ENCODE data around the gene MARCHF3. TPM values are rescaled to one million over a fixed set of nuclear protein-coding genes. Genes with fewer than 3 reads are reported as not detected.

MARCHF3 gene
- total RNA-seq, 1 donor: 13.7 TPM

DNA sequence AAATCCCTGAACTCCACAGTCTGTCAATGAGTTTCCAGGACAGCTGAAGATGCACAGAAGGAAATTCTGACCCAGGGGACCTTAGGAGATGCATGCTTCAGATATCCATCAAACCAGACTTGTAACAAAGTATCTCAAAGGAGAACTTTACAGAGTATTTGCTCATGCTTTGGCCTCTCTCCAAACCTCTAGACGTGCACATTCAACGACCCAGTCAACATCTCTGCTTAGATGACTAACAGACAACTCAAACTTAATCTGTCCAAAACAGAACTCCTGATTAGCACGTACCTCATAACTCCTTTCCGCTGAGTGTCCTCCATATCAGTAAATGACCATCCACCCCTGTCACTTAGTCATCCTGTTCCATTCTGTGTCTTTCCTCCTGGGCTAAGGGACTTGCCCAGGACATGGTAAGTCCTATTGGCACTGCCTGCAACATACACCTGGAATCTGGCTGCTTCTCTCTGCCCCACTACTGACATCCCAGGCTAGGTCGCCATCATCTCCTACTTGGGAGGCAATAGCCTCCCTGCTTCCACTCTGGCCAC is 146.0 kb downstream of the MARCHF3 start:
- DNase-seq (ENCODE audit: low read depth in 2 of 3, low spot score in 2 of 3): peak in 2 of 3 donors; percentile 41 to 57

DNA sequence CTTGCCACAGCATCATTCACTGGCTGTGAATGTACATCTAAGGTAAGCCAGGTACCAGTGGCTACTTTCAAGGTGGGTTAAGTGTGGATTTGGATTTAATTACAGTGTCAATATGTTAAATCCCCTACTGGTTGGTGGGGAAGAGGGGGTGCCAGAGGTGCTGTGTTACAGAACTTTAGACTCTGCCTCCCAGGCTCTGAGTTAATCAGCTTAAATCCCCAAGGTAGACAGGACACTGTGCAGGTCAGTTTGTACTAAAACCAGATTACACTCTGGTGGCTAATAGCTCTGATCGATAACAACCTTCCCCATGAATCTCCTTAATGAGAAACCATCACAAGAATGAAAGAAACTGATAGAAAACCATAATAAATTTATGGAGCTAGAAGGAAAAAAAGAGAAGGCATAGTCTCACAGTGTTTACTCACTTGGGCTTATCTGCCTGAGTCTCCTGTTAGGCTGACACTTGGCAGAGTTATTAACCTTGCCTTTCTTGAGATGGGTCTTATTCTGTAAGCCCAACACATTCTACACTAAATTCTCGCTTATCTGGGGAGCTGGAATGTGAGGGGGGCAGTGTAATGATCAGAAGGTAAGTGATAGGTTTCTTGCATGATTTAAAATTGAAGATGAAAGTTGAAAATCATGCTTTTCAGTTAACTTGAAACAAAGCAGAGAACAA is 146.7 kb downstream of the MARCHF3 start:
- DNase-seq (ENCODE audit: low read depth in 2 of 3, low spot score in 2 of 3): no peak

DNA sequence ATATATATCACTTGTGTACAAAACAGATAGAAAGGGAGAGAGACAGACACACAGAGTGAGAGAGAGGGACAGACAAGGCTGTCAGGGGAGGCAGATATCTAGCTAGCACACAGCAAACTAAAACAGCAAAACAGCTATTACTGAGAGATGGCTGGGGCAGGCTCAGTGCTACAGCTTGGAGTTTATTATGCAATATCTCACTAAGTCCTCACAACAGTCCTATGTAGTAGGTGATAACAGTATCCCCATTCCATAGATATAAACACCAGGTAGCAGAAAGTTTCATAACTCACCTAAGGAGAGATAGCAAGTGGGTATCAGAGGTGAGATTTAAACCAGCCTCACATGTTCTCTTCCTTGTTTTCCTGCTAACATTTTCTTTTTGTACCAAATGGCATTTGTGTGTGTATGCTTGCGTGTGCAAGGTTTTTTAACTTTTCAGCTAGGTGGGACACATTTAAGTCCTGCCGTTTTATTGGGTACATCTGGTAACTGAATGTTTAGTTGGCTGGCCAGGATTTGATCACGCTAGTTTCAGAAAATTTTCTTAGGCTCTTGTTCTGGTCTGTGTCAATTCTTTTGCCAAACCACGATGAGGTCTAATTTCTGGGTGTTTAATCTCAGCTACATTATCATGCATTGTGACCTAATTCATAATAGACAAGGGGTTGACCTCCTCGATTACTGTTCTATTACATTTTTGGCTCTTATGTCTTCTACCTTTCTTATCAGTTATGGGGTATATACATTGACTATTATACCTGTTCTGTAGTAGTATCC is 148.3 kb downstream of the MARCHF3 start:
- no peak for DNase-seq (ENCODE audit: low read depth in 2 of 3, low spot score in 2 of 3)

DNA sequence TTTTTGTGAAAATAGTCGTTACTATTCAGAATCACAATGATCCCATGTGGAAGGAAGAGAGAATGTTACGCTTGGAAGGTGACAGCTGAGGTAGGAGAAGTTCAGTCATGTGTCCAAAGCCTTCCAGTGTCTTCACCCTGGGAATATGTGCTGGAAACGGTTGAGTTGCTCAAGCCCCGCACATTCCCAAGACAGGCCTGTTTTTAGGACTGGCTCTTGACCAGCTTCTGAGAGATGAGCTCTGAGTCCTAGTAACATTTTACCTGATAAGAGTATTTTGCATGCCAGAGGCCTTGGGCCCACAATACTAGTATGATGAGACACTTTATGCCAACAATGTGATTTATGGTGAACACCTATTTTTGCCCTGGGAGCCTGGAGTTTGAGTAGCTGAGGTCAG is 151.7 kb downstream of the MARCHF3 start:
- DNase-seq (ENCODE audit: low read depth in 2 of 3, low spot score in 2 of 3): no peak

DNA sequence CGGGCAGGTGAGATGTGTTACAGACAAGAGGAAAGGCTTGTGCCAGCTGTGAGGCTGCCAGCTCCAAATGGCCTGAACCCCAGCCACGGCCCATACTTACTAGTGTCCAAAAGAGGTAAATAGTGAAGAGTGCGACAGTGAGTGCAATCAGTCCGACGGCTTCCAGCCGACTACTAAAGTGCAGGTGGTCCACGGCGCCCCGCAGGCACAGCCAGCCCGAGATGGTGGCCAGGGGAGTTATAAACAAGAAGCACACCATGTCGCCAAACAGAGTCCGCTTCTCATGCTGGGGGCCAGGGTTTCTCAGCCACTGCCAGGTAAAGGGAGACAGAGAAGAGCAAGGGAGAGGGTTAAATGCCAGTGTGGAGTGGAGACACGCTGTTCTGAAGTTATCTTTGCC is 152.3 kb downstream of the MARCHF3 start:
- DNase-seq (ENCODE audit: low read depth in 2 of 3, low spot score in 2 of 3): no peak

DNA sequence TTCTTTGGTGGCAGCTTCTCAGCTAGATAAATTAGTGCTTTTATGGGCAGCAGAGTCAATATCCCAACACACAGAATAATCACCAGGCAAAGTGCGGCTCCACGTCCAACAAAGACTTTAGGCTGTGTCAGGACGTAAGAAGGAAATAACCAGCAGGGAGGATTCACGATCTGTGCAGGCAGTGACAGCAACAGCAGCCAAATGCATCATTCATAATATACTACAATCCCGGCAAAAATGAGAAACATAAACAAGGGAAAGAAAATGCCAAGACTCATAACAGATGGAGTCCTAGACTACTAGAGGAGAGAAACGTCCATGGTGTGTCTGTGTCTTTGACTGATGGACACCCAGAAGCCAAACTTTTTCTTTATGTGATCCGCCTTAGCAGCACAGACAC is 152.8 kb downstream of the MARCHF3 start:
- no peak for DNase-seq (ENCODE audit: low read depth in 2 of 3, low spot score in 2 of 3)

DNA sequence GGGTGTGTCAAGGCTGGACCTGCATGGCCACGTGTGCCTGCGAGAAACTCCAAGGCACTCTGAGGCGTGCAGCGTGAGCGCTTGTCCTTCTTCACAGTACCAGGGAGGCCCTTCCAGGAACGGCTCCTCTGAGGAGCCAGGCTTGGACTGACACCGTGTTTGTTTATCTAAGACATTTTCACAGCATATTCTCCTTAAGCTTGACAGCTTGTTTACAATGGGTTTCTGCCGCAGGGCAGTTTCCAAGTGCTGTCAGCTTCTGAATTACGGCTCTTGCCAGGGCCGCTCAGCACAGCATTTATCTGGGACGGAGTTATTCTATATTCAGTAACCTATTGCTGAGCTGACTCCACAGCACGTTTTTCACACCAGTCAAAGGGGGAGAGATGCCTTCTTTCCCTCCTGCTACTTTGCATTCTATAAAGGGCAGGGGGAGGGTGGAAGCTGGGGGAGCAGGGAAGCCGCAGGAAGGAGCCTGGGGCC is 155.0 kb downstream of the MARCHF3 start:
- no peak for DNase-seq (ENCODE audit: low read depth in 2 of 3, low spot score in 2 of 3)

DNA sequence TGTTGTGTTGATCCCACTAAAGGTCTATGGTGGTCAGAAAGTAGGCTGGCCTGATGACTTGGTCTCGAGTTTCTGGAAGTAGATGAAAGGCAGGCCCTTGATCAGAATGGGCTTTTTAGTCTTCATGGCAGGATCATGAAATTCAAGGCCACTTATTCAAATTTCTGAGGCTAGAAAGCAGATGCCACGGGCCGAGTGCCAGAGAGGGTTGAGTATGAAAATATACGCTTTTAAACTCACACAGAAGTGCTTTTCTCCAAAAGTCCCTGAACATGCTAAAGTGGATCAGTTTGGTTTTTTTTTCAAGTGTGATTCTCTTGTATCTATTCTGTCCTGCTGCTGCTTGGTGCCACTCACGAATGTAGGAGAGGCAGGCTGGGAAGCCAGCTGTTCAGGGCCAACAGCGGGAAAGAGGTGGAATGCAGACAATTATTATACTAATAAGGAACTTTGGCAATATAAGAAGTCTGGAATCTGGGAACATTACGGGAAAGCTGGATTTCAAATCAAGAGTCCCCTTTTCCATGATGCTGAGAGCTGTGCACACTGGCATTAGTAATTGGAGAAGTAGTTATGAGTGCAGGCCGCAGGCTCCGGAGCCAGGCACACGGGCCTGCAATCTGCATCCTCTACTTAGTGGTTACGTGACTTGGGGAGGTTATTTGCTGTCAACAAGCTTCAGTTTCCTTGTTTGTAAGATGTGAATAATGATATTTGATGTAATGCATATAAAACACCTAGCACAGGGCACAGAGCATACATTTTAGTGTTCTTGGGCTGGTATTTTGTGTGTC is 157.6 kb downstream of the MARCHF3 start:
- DNase-seq (ENCODE audit: low read depth in 2 of 3, low spot score in 2 of 3): no peak

DNA sequence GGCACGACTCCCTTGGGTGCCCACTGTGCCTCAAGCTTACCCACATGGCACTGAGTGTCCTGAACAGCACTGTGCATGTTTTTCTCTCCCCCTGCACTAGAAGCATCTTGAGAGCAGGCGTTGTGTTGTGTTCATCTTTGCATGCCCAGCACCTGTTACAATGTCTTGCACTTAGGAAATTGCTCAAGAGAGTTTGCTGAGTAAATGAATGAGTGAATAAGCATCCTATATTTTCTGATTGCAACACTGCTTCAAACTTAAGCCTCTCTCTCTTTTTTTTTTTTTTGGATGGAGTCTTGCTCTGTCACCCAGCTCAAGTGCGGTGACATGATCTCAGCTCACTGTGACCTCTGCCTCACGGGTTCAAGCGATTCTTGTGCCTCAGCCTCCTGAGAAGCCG is 158.9 kb downstream of the MARCHF3 start:
- no peak for DNase-seq (ENCODE audit: low read depth in 2 of 3, low spot score in 2 of 3)

DNA sequence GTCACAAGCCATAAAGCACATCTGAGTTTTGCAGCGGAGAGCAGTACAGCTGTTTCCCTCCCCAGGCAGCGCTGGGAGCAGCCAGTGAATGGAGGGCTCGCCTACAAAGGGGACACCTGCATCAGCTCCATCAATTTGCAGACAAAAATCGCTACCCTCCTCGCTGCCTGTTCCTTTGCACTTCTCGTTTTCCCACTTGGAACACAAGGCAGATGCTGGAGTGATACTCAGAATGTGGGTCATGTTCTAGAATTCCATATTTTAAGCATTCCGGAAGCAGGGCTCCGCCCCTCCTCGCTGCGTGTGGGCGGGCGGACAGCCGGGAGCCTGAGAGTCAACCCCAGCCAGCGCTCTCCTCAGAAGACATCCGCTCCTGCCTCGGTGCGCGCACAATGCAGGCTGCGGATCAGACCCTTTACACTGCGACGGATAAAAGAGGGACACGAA is 161.3 kb downstream of the MARCHF3 start:
- DNase-seq (ENCODE audit: low read depth in 2 of 3, low spot score in 2 of 3): peak in 1 of 3 donors; percentile 31

DNA sequence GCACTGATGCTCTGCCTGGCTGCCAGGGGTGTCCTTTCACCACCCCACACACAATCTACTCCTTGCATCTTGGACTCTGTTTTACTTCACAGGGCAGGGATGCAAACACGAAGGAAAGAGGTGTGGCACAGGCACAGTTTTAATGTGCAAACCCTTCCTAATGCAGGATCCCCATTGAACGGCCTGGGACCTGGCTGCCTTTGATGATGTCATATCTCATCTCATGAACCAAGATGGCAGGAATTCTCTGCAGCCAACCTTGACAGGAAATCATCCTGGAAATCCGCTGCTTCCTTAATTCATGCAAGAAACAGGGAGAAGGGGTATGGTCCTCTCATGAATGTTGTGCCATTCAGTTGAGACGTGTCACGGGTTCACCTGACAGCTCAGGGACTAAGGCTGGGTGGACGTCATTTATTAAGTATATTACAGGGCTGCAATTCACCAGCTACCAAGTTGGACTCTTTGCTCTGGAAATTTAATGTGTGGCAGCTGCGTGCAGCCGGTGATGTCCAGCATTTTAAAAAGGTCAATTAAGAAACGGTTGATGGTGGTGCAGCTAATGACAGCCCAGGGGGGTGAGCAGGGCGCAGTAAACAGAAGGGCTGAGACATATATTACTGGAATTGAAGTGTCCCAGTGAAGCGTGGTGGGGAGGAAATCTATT is 161.9 kb downstream of the MARCHF3 start:
- DNase-seq (ENCODE audit: low read depth in 2 of 3, low spot score in 2 of 3): no peak

DNA sequence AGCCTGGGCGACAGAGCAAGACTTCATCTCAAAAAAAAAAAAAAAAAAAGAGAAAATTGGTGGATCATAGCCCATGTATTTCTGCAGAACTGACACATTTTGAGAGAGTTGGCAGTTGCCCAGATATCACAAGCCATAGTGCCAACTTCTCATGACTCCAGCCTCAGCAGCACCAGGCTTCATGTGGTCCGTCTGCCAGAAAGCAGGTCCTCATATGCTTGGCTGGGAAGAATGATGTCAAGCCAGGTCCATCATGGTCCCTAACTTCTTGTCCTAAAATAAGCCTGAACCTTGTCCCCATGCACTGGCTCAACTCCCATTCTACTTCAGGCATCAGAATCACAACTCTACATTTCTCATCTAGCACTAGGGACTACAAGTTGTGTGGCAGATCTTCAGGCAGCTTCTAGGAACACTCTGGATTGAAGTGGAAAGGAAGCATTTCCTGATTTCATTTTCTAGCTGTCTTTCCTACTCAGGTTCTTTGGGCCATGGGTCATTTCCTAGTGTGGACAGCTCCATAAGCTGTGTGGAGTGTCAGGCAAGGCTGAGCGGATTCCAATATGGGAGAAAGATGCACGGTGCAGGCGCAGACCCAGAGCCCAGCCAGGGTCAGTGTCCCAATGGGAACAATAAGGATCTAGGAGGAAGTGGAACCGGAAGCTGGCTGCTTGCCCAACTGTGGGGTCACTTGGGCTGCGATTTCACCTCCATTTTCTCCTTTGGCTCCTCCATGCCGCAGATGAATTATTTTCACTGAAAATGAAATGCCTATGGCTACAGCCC is 163.3 kb downstream of the MARCHF3 start:
- DNase-seq (ENCODE audit: low read depth in 2 of 3, low spot score in 2 of 3): no peak

DNA sequence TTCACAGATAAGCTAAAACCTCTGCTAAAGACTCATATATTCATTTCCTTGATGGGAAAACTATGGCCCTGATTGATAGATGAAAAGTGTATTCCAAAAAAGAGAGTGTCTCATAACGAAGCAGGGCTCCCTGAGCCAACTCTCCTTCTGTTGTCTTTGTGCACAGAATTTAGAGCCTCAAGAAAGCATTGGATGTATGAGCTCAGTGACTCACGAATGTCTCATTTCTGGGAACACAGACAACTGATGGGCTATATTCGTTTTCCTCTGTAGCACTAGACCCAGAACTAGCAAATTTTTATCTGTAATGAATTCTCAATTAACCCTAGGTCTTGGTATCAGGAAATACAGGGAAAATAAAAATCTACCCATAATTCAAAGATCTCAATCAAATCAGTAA is 165.1 kb downstream of the MARCHF3 start:
- DNase-seq (ENCODE audit: low read depth in 2 of 3, low spot score in 2 of 3): no peak

DNA sequence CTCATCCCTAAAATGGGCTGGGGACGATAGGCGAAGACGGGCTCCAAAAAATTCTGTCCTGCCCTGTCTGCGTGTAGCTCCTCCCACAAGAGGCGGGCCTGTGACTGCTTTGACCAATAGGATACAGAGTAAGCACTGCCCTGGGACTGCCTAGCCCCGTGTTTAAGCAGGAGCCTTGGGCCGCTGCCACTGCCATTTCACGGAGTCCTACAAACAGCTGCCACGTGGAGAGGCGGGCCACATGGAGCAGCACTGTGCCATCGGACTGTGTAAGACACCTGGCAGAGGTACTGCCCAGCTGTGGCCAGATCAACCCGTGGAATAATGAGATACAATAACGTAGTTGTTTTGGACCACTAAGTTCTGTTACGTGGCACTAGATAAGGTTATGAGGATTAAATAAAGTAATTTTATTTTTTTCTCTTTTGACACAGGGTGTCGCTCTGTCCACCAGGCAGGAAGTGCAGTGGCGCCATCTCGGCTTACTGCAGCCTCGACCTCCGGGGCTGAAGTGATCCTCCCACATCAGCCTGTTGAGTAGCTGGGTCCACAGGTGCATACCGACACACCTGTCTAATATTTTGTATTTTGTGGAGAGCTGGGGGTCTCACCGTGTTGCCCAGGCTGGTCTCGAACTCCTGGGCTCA is 166.2 kb downstream of the MARCHF3 start:
- no peak for DNase-seq (ENCODE audit: low read depth in 2 of 3, low spot score in 2 of 3)

DNA sequence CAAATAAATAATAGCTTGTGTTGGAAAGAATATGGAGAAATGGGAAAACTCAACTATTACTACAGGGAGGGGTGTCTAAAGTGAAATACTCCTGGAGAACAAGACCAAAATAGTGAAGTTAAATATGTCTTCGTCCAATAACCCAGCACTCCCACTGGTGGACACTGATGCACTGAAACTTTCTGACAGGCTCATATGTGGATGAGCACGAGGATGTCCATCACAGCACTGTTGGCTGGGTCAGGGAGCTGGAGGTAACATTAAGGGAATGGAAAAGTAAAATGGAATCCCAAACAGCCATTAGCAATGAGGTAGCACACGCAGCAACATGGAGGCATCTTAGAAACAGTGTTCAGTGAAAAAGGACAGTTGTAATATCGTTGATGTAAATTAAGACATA is 167.0 kb downstream of the MARCHF3 start:
- no peak for DNase-seq (ENCODE audit: low read depth in 2 of 3, low spot score in 2 of 3)

DNA sequence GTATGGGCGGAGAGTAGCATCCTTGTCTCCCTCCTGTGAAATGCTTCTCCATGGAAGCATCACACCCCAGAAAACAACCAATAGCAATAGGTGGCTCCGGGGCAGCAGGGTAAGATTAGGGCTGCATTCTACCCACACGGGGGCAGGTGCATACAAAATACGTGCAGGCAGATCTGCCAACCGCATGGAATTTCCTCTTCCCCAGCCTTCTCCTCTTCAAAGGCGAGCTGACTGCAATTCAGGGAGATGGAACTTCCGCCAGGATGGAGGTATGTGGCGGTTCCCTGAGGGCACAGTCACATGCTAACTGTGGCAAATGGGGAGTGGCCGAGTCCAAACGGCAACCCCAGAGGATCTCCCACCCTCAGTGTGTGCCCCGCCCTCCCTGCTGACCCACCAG is 171.9 kb downstream of the MARCHF3 start:
- no peak for DNase-seq (ENCODE audit: low read depth in 2 of 3, low spot score in 2 of 3)

DNA sequence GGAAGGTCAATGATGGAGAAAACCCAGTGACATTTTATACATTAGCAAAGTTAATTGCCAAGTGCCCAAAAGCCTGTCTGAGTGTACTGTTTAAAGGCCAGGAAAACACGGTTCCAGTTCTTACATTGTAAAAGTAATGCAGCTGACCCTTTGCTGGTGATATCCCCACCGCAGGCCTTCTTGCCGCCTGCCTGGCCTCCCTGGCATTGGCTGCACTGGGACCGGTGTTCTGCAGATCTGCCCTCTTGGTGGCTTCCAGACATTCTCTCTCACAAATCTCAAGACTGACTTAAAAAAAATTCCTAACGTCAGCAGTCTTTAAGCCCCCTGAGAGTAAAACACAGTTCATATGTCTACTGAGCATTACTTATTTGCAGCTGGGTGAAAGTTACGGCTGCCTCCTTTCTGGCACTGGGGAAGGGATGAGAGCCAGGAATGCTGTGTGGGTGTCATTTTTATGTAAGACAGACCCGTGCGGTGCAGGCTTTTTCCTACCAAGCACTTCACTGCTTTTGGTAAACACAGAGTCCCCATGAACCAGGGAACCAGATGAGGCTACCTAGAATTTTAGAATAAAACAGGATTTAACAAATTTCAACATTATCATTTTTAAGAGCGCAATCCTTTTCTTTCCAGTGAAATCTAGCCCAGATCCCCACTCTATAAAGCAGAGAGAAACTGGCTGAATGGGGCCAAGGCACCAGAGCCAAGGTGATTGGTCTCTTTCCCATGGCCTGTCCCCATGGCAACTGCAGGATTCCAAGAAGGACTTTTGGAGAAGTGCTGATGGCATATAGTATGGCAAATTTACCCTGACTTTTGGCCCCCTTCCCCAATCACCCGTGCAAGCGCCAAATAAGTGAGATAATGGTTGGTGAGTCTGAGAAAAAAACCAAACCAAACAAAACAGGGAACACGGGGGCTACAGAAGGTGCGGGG is 172.6 kb downstream of the MARCHF3 start:
- no peak for DNase-seq (ENCODE audit: low read depth in 2 of 3, low spot score in 2 of 3)

DNA sequence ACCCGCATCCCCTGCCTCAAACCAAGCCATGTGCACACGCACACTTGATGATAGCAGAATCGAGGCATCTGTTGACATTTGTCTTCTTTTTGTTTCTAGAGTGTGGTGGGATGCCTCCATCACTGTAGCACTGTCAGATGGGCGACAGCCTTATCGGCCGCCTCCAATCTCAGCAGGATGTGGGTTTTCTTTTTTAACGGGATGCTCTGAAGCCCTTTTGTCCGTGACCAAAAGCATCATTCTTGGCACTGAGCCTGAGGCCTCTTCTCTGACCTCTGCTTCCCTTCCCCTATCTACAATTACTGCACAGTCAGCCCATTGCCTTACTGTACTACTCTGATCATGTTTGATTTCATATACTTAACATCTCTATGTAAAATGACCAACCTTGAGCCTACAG is 175.1 kb downstream of the MARCHF3 start:
- DNase-seq (ENCODE audit: low read depth in 2 of 3, low spot score in 2 of 3): no peak
